ENCODE data around the gene PSD2. TPM values are rescaled to one million over a fixed set of nuclear protein-coding genes. Genes with fewer than 3 reads are reported as not detected.

The PSD2 gene
- total and polyA plus RNA-seq, 7 donors: 0.01 to 0.37 (median 0.04) TPM; not detected in 2

- 22 to 33% (median 27%) methylated on average over 32 to 43 of the region's 43 CpGs for WGBS, 3 donors
- ATAC-seq (peak in 1 of 4 donors; percentile 14), DNase-seq (peak in 1 of 2 donors; percentile 46)
- H3K9me3 ChIP-seq: no peaks in the 10 kb centered on the region
- no peak overlapping the region for H3K27ac ChIP-seq
- no peaks in the 10 kb centered on the region for H3K27me3 ChIP-seq (ENCODE audit: insufficient read depth in 3 of 3, low read length in 2 of 3)
- no peak for TF ChIP-seq CTCF (IDR thresholded peaks at IDR 0.05)
- peak overlapping the region; percentile 62 for H3K4me3 ChIP-seq
- intact Hi-C loops (cut with DNase I): loop anchor here in 1 of 2 donors (10.0 kb wide), 1 partner anchor 214 kb away; no protein-coding TSS in a partner anchor
- H3K36me3 ChIP-seq (ENCODE audit: insufficient read depth in 1 of 2, low read depth in 1 of 2): peaks cover 0 to 33% of the 10 kb centered on the region in 2 donors
- peaks cover 4% of the 10 kb centered on the region for H3K4me1 ChIP-seq
Measured at GRCh38 chr5:139848508-139849100, 53.0 kb downstream of the PSD2 start.

DNA sequence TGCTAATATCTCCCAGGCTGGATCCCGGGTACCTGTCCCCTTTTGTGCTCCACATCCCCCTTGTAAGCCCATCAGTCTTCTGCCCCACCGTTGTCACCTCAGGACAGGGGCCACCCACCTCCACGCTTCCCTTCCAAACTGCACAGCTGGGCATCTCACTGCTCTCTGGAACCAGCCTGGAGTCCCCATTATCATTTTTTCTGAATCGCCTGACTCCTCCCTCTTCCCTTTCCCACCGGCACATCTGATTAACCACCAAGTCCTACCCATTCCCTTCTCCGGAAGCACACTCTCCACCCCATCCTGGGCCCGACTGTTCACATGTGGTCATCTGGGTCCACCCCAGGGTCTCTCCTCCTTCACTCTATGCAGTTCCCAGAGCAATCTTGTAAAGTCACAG is 53.9 kb downstream of the PSD2 start:
- peaks cover 0 to 40% of the 10 kb centered on the region in 2 donors for H3K36me3 ChIP-seq (ENCODE audit: insufficient read depth in 1 of 2, low read depth in 1 of 2)
- no peaks in the 10 kb centered on the region for H3K27me3 ChIP-seq (ENCODE audit: insufficient read depth in 3 of 3, low read length in 2 of 3)
- no peak for DNase-seq
- ATAC-seq: peak in 1 of 4 donors; percentile 1
- TF ChIP-seq CTCF (IDR thresholded peaks at IDR 0.05): no peak
- peaks cover 4% of the 10 kb centered on the region for H3K4me1 ChIP-seq
- H3K27ac ChIP-seq: no peak overlapping the region
- WGBS, 3 donors: 68 to 77% (median 71%) methylated on average over 7 of the region's 7 CpGs
- no peaks in the 10 kb centered on the region for H3K9me3 ChIP-seq
- H3K4me3 ChIP-seq: no peak overlapping the region
- intact Hi-C loops (cut with DNase I): loop anchor here in 1 of 2 donors (10.0 kb wide), 1 partner anchor 215 kb away; no protein-coding TSS in a partner anchor

- no peak for TF ChIP-seq CTCF (IDR thresholded peaks at IDR 0.05)
- intact Hi-C loops (cut with DNase I): loop anchor here in 1 of 2 donors (10.0 kb wide), 1 partner anchor 215 kb away; no protein-coding TSS in a partner anchor
Measured at GRCh38 chr5:139849942-139850341, 54.3 kb downstream of the PSD2 start.

DNA sequence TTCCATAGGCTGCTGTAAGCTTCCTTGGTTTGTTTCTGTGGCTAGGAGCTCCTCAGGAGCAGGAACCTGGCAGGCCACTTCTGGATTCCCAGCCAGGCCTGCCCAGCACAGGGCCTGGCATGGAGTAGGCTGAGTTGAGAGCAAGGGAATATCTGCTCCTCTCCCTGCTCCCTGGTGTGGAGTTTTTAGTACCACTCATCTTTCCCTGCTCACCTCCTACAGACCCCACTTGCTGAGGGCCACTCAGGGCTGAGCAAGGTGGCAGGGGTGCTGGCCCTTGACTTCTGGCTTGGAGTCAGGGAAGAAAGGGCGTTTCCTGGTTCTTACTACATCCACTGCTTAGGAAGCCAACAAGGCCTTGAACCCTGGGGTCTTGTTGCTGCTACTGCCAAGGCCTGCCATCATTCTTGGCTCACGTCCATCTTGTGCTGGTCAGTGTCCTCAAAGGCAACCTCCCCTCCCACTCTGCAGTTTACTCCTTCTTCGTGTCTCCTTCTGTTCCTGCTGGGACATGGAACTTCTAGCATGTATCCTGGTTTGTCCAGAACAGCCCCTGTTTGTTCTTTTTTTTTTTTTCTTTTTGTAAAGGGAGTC is 54.9 kb downstream of the PSD2 start:
- Histone ChIP-seq H3K4me1 (peaks cover 4% of the 10 kb centered on the region), H3K27me3 (ENCODE audit: insufficient read depth in 3 of 3, low read length in 2 of 3) (no peaks in the 10 kb centered on the region), H3K27ac (no peak overlapping the region), H3K36me3 (ENCODE audit: insufficient read depth in 1 of 2, low read depth in 1 of 2) (peaks cover 0 to 45% of the 10 kb centered on the region in 2 donors), H3K9me3 (no peaks in the 10 kb centered on the region), H3K4me3 (no peak overlapping the region)
- DNase-seq (no peak), ATAC-seq (no peak)
- intact Hi-C loops (cut with DNase I): no loop called here
- no peak for TF ChIP-seq CTCF (IDR thresholded peaks at IDR 0.05)
- WGBS, 3 donors: 86 to 91% (median 86%) methylated on average over 3 of the region's 3 CpGs

More at GRCh38 chr5:139849942-139850341, 54.3 kb downstream of the PSD2 start:
- H3K4me1 ChIP-seq: peaks cover 4% of the 10 kb centered on the region
- no peaks in the 10 kb centered on the region for H3K27me3 ChIP-seq (ENCODE audit: insufficient read depth in 3 of 3, low read length in 2 of 3)
- no peak for DNase-seq
- ATAC-seq: no peak
- no peak overlapping the region for H3K4me3 ChIP-seq
- WGBS, 3 donors: 56 to 78% (median 58%) methylated on average over 2 of the region's 2 CpGs
- H3K9me3 ChIP-seq: no peaks in the 10 kb centered on the region
- peaks cover 0 to 40% of the 10 kb centered on the region in 2 donors for H3K36me3 ChIP-seq (ENCODE audit: insufficient read depth in 1 of 2, low read depth in 1 of 2)
- no peak overlapping the region for H3K27ac ChIP-seq

Measured in psoas muscle (tissue), 8 donors.